Panc1 (cell line): ENCODE results near the gene CLIC4. TPM values are rescaled to one million over a fixed set of nuclear protein-coding genes. Genes with fewer than 3 reads are reported as not detected.
"Not testable (repeated sequence)": the region's sequence is repeated elsewhere in the genome, so short reads cannot be mapped to it uniquely, and the experiment has no call there.

Experiments
- ATAC-seq: fragments of 200-7000 bp; cut with Tn5 transposase; 2 replicates; pipeline ENCODE4 v1.9.1; 2020; ENCODE audit warnings: mild to moderate bottlenecking, moderate library complexity
- BruUV-seq: library from RNA; stranded (reverse); fragments of 400-500 nt; replicated peaks from 2 replicates; lab custom pipeline; 2021; lab: Mats Ljungman, UMichigan
- CTCF ChIA-PET: fragments of 300-600 bp; sonication (Branson Sonifier 250); formaldehyde crosslinking; loops from one replicate; lab custom pipeline; 2022; ENCODE audit warnings: antibody characterized with exemption; lab: Charles Lee
- POLR2A ChIA-PET: fragments of 300-600 bp; sonication (Branson Sonifier 250); formaldehyde crosslinking; loops from one replicate; lab custom pipeline; 2022; ENCODE audit warnings: antibody characterized with exemption; lab: Charles Lee
- DNase-seq: peaks from one replicate; pipeline ENCODE4 v3.0.0-alpha.2; 2010; ENCODE audit warnings: low read depth, low spot score
- H3K27ac ChIP-seq: 2 replicates; pipeline ENCODE4 v1.5.1; 2011; ENCODE audit warnings: mild to moderate bottlenecking, low read length, inconsistent platforms
- H3K27me3 ChIP-seq: fragments of 200-500 bp; sonication (Bioruptor generic); 2 replicates; pipeline ENCODE4 v1.6.0; 2014; ENCODE audit warnings: low read length, inconsistent platforms; ENCODE audit not compliant: control insufficient read depth, insufficient read depth
- H3K36me3 ChIP-seq: fragments of 200-500 bp; sonication (Bioruptor generic); 2 replicates; pipeline ENCODE4 v1.5.1; 2014; ENCODE audit warnings: inconsistent platforms, mild to moderate bottlenecking, low read length, moderate library complexity; ENCODE audit not compliant: control insufficient read depth, insufficient read depth
- H3K4me1 ChIP-seq: 2 replicates; pipeline ENCODE4 v1.5.1; 2011; ENCODE audit warnings: inconsistent platforms, mild to moderate bottlenecking, low read length, moderate library complexity; ENCODE audit not compliant: control insufficient read depth, insufficient read depth
- H3K4me3 ChIP-seq, 2 experiments: 2 replicates each; pipeline ENCODE4 v1.5.1; 2011 to 2012; ENCODE audit warnings: low read depth in 2 of 2, low read length in 2 of 2, mild to moderate bottlenecking in 2 of 2, inconsistent platforms in 1 of 2, moderate library complexity in 1 of 2
- H3K9me3 ChIP-seq: fragments of 200-500 bp; sonication (Bioruptor generic); 2 replicates; pipeline ENCODE4 v1.5.1; 2014; ENCODE audit warnings: low read depth, mild to moderate bottlenecking, inconsistent platforms, low read length, moderate library complexity; ENCODE audit not compliant: control insufficient read depth, insufficient read depth
- CTCF ChIP-seq: fragments of 450-650 bp; IDR thresholded peaks from 2 replicates; pipeline ENCODE4 v1.5.1; 2017; ENCODE audit warnings: mild to moderate bottlenecking
- POLR2AphosphoS5 ChIP-seq: IDR thresholded peaks from 2 replicates; pipeline ENCODE4 v1.6.1; 2012; ENCODE audit warnings: mild to moderate bottlenecking, low read depth, low read length, moderate library complexity
- REST ChIP-seq, 2 experiments: IDR thresholded peaks; 2 replicates each; pipeline ENCODE4 v1.6.1; 2011 to 2012; ENCODE audit warnings: low read depth in 2 of 2, control low read depth in 1 of 2, low read length in 1 of 2, mild to moderate bottlenecking in 1 of 2, moderate library complexity in 1 of 2; ENCODE audit not compliant: insufficient read depth in 1 of 2
- SIN3A ChIP-seq: IDR thresholded peaks from 2 replicates; pipeline ENCODE4 v1.6.1; 2012; ENCODE audit warnings: low read depth, mild to moderate bottlenecking, low read length, moderate library complexity, borderline replicate concordance; ENCODE audit not compliant: insufficient read depth
- TCF7L2 ChIP-seq: IDR thresholded peaks from 2 replicates; pipeline ENCODE4 v1.6.1; 2011; ENCODE audit warnings: mild to moderate bottlenecking, low read depth, low read length, inconsistent platforms
- in situ Hi-C: cut with HindIII; loops from 2 replicates; pipeline ENCODE4 v1.10.0; 2016; ENCODE audit warnings: low sequenced_read_pairs, low pct_unique_long_range_greater_than_20kb
- intact Hi-C: fragments of 100-400 bp; cut with micrococcal nuclease; formaldehyde crosslinking; loops from one replicate; pipeline ENCODE4 v1.10.0; 2022; ENCODE audit not compliant: unreplicated experiment
- total RNA-seq: library from RNA; stranded (reverse); gene quantifications from one replicate; pipeline ENCODE4 v1.2.1, GENCODE V29; 2021; ENCODE audit not compliant: unreplicated experiment

CLIC4 gene
- total RNA-seq, 1 experiment from 2014 or later, result 123 TPM

- Histone ChIP-seq H3K4me1 (peaks cover 2% of the 10 kb centered on the region; the same call in 1 of the 2 replicates), H3K27ac (no peak overlapping the region), H3K36me3 (no peaks in the 10 kb centered on the region), H3K9me3 (no peaks in the 10 kb centered on the region), H3K4me3 (no peak overlapping the region), H3K27me3 (no peaks in the 10 kb centered on the region)
- ATAC-seq (no peak), DNase-seq (no peak)
- in situ Hi-C loops, result no loop called here
- CTCF ChIA-PET, result no interaction called here
- POLR2A ChIA-PET, result no interaction called here
- intact Hi-C loops, result no loop called here
- TF ChIP-seq TCF7L2, result no peak
- no peak for TF ChIP-seq CTCF
- no peak for TF ChIP-seq SIN3A
- no peak for TF ChIP-seq REST (IDR thresholded peaks at IDR 0.05; ENCODE audit: insufficient read depth in 1 of 2, low read depth in 2 of 2, low read length in 1 of 2)
- TF ChIP-seq POLR2AphosphoS5, result no peak
- no TSS peak for BruUV-seq
Measured at GRCh38 chr1:24796524-24796923, 51.3 kb downstream of the CLIC4 start.

- H3K9me3 ChIP-seq, CTCF ChIA-PET, H3K36me3 ChIP-seq, H3K4me1 ChIP-seq, BruUV-seq, DNase-seq, H3K4me3 ChIP-seq, H3K27ac ChIP-seq, intact Hi-C loops, ATAC-seq, in situ Hi-C loops, POLR2A ChIA-PET, H3K27me3 ChIP-seq: not testable (repeated sequence)
Measured at GRCh38 chr1:24799242-24799641, 54.0 kb downstream of the CLIC4 start.

GRCh38 chr1:24801176-24801575 lies 55.9 kb downstream of the CLIC4 start:
- BruUV-seq, result no TSS peak
- H3K9me3 ChIP-seq, result no peaks in the 10 kb centered on the region
- ATAC-seq (no peak), DNase-seq (no peak)
- no peak overlapping the region for H3K4me3 ChIP-seq
- H3K36me3 ChIP-seq, result no peaks in the 10 kb centered on the region
- H3K4me1 ChIP-seq, result no peaks in the 10 kb centered on the region
- ChIA-PET POLR2A (interaction anchor here (0.7 kb wide), 1 partner anchor 56 kb away, joined by 5 read pairs; the partner anchor contains the start of gene CLIC4), CTCF (no interaction called here)
- no peak for TF ChIP-seq CTCF
- no peak for TF ChIP-seq REST (IDR thresholded peaks at IDR 0.05; ENCODE audit: insufficient read depth in 1 of 2, low read depth in 2 of 2, low read length in 1 of 2)
- TF ChIP-seq SIN3A, result no peak
- no peak for TF ChIP-seq POLR2AphosphoS5
- no peak for TF ChIP-seq TCF7L2
- in situ Hi-C loops (no loop called here), intact Hi-C loops (no loop called here)
- no peaks in the 10 kb centered on the region for H3K27me3 ChIP-seq
- H3K27ac ChIP-seq, result no peak overlapping the region
